Measurements from ENCODE around the gene GNPAT.

The GNPAT gene

DNA sequence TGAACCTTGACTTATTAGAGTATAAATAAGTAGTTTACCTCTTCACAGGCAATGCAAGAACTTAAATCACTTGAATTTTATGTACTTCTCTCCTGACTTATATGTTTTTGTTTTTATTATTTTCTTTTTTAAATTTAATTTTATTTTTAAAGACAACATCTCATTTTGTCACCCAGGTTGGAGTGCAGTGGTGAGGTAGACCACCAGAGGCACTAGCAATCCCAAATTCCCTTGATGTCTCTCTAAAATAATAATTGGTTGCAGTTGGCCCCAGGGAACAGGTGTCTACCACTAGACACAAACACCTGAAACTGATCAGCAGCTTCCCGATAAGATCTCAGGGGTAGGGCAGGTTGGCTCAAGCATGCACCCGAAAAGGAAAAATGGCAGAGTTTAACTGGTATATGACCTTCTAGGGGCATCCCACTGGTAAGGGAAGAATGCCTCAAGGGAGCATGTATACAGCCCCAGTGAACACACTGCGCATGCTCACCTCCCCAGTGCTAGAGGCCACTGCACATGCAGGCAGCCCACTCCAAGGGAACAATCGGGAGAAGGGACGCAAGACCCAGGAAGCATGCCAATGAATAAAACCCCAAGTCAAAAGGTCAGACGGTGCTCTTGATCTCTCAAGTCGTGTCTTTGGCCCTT lies 82.0 kb downstream of the GNPAT start:
- DNase-seq: no peak

DNA sequence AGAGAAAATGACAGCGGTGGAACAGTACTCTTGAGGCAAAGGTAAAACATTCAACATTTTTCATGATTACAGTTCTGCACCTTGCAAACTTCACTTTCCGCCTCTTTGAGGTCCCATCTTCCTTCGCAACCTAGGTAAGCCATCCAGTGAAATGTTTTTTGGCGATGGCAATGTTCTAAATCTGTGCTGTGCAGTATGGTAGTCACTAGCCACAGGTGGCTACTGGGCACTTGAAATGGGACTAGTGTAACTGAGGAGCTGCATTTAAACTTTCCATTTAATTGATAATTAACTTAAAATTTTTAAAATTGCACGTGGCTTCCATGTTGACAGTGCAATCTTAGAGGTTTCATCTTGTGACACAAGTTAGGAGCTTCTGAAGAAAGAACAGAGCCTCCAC lies 83.6 kb downstream of the GNPAT start:
- DNase-seq: no peak

DNA sequence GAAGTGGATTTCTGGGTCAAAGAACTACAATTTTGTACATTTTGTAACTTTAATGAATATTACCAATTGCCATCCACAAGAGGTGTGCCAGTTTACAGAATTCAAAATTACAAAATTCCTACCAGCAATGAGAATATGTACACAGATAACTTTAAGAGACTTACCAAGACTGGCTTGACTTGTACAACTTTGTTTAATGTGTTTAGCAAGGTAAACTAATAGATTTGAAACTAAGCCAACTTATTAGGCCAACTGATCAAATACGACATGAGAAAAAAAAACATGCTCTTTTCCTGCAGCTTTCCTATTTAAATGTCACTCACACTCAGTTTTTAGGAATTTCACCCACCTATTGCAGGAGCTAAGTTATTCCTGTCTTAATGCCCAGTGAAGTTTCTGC lies 85.2 kb downstream of the GNPAT start:
- no peak for DNase-seq
